ENCODE data around the gene MRPS6.

MRPS6 gene

GRCh38 chr21:34072145-34073031 is 990 bp upstream of the MRPS6 start:
- DNase-seq: no peak

GRCh38 chr21:34073749-34074282 is 438 bp downstream of the MRPS6 start:
- no peak for DNase-seq

GRCh38 chr21:34074283-34075090 is 1.1 kb downstream of the MRPS6 start:
- peak; percentile 19 for DNase-seq

GRCh38 chr21:34075091-34075425 is 1.7 kb downstream of the MRPS6 start:
- DNase-seq: no peak

- DNase-seq: no peak
Measured at GRCh38 chr21:34075760-34076660, 2.6 kb downstream of the MRPS6 start.

- DNase-seq: no peak
Measured at GRCh38 chr21:34076835-34077234, 3.5 kb downstream of the MRPS6 start.

GRCh38 chr21:34077888-34078287 is 4.5 kb downstream of the MRPS6 start:
- DNase-seq: no peak

- DNase-seq: no peak
Measured at GRCh38 chr21:34078915-34079314, 5.5 kb downstream of the MRPS6 start.

GRCh38 chr21:34080710-34081109 is 7.3 kb downstream of the MRPS6 start:
- no peak for DNase-seq

GRCh38 chr21:34082769-34083168 is 9.4 kb downstream of the MRPS6 start:
- no peak for DNase-seq

GRCh38 chr21:34083357-34083756 is 10.0 kb downstream of the MRPS6 start:
- DNase-seq: no peak

GRCh38 chr21:34085129-34085528 is 11.8 kb downstream of the MRPS6 start:
- DNase-seq: no peak

GRCh38 chr21:34086887-34087306 is 13.5 kb downstream of the MRPS6 start:
- DNase-seq: no peak

- DNase-seq: no peak
Measured at GRCh38 chr21:34088752-34089151, 15.4 kb downstream of the MRPS6 start.

- DNase-seq: no peak
Measured at GRCh38 chr21:34091032-34091431, 17.7 kb downstream of the MRPS6 start.

- no peak for DNase-seq
Measured at GRCh38 chr21:34091607-34092006, 18.2 kb downstream of the MRPS6 start.

- no peak for DNase-seq
Measured at GRCh38 chr21:34092262-34092921, 19.0 kb downstream of the MRPS6 start.

GRCh38 chr21:34093083-34093482 is 19.7 kb downstream of the MRPS6 start:
- DNase-seq: no peak

GRCh38 chr21:34094949-34095348 is 21.6 kb downstream of the MRPS6 start:
- DNase-seq: no peak

- no peak for DNase-seq
Measured at GRCh38 chr21:34097442-34097841, 24.1 kb downstream of the MRPS6 start.

- no peak for DNase-seq
Measured at GRCh38 chr21:34100337-34100736, 27.0 kb downstream of the MRPS6 start.

- no peak for DNase-seq
Measured at GRCh38 chr21:34100790-34101189, 27.4 kb downstream of the MRPS6 start.

Data from NCI-H526 treated with DMSO at 0.1 percent for 48 hours (cell line).